Adrenal gland (tissue), 5 donors: ENCODE measurements around the gene SHISAL1.

ENCODE experiments used
- POLR2A ChIP-seq, 2 donors: fragments of 450-650 bp; IDR thresholded peaks; one replicate each; pipeline ENCODE4 v1.6.1; 2017; ENCODE audit warnings: antibody characterized with exemption in 2 of 2, mild to moderate bottlenecking in 2 of 2, moderate library complexity in 1 of 2
- TF ChIP-seq, protein P1 (sequence below), 6 experiments: fragments of 450-650 bp in 4 of 6; fragments of 200-600 bp in 2 of 6; sonication (generic) in 1 of 6; IDR thresholded peaks; 1 replicate in 5 of 6; 2 replicates in 1 of 6; pipeline versions ENCODE4 v1.5.1 to v1.8.0; 2016 to 2021; ENCODE audit warnings: antibody characterized with exemption in 6 of 6, mild to moderate bottlenecking in 2 of 6, moderate library complexity in 1 of 6
- donor health status: DM: no; HTN: no; CAD: no.

- TF ChIP-seq, protein P1, sequence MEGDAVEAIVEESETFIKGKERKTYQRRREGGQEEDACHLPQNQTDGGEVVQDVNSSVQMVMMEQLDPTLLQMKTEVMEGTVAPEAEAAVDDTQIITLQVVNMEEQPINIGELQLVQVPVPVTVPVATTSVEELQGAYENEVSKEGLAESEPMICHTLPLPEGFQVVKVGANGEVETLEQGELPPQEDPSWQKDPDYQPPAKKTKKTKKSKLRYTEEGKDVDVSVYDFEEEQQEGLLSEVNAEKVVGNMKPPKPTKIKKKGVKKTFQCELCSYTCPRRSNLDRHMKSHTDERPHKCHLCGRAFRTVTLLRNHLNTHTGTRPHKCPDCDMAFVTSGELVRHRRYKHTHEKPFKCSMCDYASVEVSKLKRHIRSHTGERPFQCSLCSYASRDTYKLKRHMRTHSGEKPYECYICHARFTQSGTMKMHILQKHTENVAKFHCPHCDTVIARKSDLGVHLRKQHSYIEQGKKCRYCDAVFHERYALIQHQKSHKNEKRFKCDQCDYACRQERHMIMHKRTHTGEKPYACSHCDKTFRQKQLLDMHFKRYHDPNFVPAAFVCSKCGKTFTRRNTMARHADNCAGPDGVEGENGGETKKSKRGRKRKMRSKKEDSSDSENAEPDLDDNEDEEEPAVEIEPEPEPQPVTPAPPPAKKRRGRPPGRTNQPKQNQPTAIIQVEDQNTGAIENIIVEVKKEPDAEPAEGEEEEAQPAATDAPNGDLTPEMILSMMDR (IDR thresholded peaks at IDR 0.05): no peak
- no peak for TF ChIP-seq POLR2A (IDR thresholded peaks at IDR 0.05)
Observed at GRCh38 chr22:44333847-44334635, 21.3 kb upstream of the SHISAL1 start.
